ENCODE measurements around the gene SMARCD3. TPM values are rescaled to one million over a fixed set of nuclear protein-coding genes. Genes with fewer than 3 reads are reported as not detected.
A peak's percentile ranks its signal among the peaks of the same experiment; 100 is the strongest.

The SMARCD3 gene
- total RNA-seq, 1 experiment from 2014 or later = 4.6 TPM

GRCh38 chr7:151235091-151235787 lies 13.3 kb downstream of the SMARCD3 start:
- no peak for TF ChIP-seq CTCF (conservative IDR thresholded peaks at IDR 0.05)
- TF ChIP-seq EZH2 (IDR thresholded peaks at IDR 0.05; ENCODE audit: low read depth) = no peak
- H2AFZ ChIP-seq = no peak overlapping the region
- peaks cover 18% of the 10 kb centered on the region for H3K4me1 ChIP-seq (replicated peaks; ENCODE audit: insufficient read depth)
- no peak overlapping the region for H3K27ac ChIP-seq
- peaks cover 22% of the 10 kb centered on the region; the same call in 1 of the 2 replicates for H3K36me3 ChIP-seq (ENCODE audit: low read depth)
- CTCF ChIA-PET = no interaction called here
- POLR2A ChIA-PET (ENCODE audit: unreplicated experiment) = no interaction called here
- 0 out of 2 replicates have a peak, but pooled peaks cover 3% of the 10 kb centered on the region for H3F3A ChIP-seq (ENCODE audit: insufficient read depth, low read depth)
- DNase-seq = no peak
- peaks cover 50% of the 10 kb centered on the region for H4K20me1 ChIP-seq (ENCODE audit: insufficient read depth)
- H3K4me3 ChIP-seq = no peak overlapping the region
- no peaks in the 10 kb centered on the region for H3K9me2 ChIP-seq (ENCODE audit: insufficient read depth)
- no peaks in the 10 kb centered on the region for H3K27me3 ChIP-seq (ENCODE audit: insufficient read depth, low read depth)
- BruUV-seq (replicated peaks) = no TSS peak
- peaks cover 41% of the 10 kb centered on the region for H3K79me2 ChIP-seq (ENCODE audit: low read depth)
- H3K9me3 ChIP-seq (ENCODE audit: insufficient read depth, low read depth) = no peaks in the 10 kb centered on the region
- H3K4me2 ChIP-seq = no peak overlapping the region
- intact Hi-C loops (cut with micrococcal nuclease; ENCODE audit: unreplicated experiment) = no loop called here

- ChIA-PET CTCF (interaction anchor here (2.2 kb wide), 1 partner anchor 10 kb away, joined by 6 read pairs; no protein-coding TSS in a partner anchor), POLR2A (ENCODE audit: unreplicated experiment) (no interaction called here)
- H3K4me3 ChIP-seq = peak overlapping the region; percentile 88; the same call in 1 of the 2 replicates
- peak overlapping the region; percentile 91 for H3K4me2 ChIP-seq
- no peaks in the 10 kb centered on the region for H3K9me3 ChIP-seq (ENCODE audit: insufficient read depth, low read depth)
- intact Hi-C loops (cut with micrococcal nuclease; ENCODE audit: unreplicated experiment) = no loop called here
- H3K9me2 ChIP-seq (ENCODE audit: insufficient read depth) = no peaks in the 10 kb centered on the region
- 0 out of 2 replicates have a peak, but pooled peaks cover 3% of the 10 kb centered on the region for H3F3A ChIP-seq (ENCODE audit: insufficient read depth, low read depth)
- peaks cover 19% of the 10 kb centered on the region for H3K4me1 ChIP-seq (replicated peaks; ENCODE audit: insufficient read depth)
- no peak for TF ChIP-seq CTCF (conservative IDR thresholded peaks at IDR 0.05)
- no peak for TF ChIP-seq EZH2 (IDR thresholded peaks at IDR 0.05; ENCODE audit: low read depth)
- peaks cover 50% of the 10 kb centered on the region for H4K20me1 ChIP-seq (ENCODE audit: insufficient read depth)
- H2AFZ ChIP-seq = no peak overlapping the region
- peaks cover 41% of the 10 kb centered on the region for H3K79me2 ChIP-seq (ENCODE audit: low read depth)
- no peaks in the 10 kb centered on the region for H3K27me3 ChIP-seq (ENCODE audit: insufficient read depth, low read depth)
- peaks cover 22% of the 10 kb centered on the region; the same call in 1 of the 2 replicates for H3K36me3 ChIP-seq (ENCODE audit: low read depth)
- BruUV-seq (replicated peaks) = no TSS peak
- no peak overlapping the region for H3K27ac ChIP-seq
- DNase-seq = no peak
Measured at GRCh38 chr7:151233804-151234203, 14.7 kb downstream of the SMARCD3 start.

- Histone ChIP-seq H4K20me1 (ENCODE audit: insufficient read depth) (peaks cover 46% of the 10 kb centered on the region), H3K79me2 (ENCODE audit: low read depth) (peaks cover 41% of the 10 kb centered on the region), H3K27ac (peak overlapping the region; percentile 11; the same call in 1 of the 2 replicates), H3K4me1 (replicated peaks; ENCODE audit: insufficient read depth) (peaks cover 26% of the 10 kb centered on the region), H2AFZ (peak overlapping the region; percentile 92), H3K36me3 (ENCODE audit: low read depth) (peaks cover 21% of the 10 kb centered on the region; the same call in 1 of the 2 replicates), H3K27me3 (ENCODE audit: insufficient read depth, low read depth) (no peaks in the 10 kb centered on the region), H3K4me3 (peak overlapping the region; percentile 88), H3K9me3 (ENCODE audit: insufficient read depth, low read depth) (no peaks in the 10 kb centered on the region), H3K4me2 (peak overlapping the region; percentile 91), H3K9me2 (ENCODE audit: insufficient read depth) (no peaks in the 10 kb centered on the region), H3F3A (ENCODE audit: insufficient read depth, low read depth) (peaks cover 8% of the 10 kb centered on the region; the same call in 1 of the 2 replicates)
- CTCF ChIA-PET = interaction anchor here (2.2 kb wide), 1 partner anchor 11 kb away, joined by 6 read pairs; no protein-coding TSS in a partner anchor
- peak; percentile 55 to 73 for DNase-seq
- intact Hi-C loops (cut with micrococcal nuclease; ENCODE audit: unreplicated experiment) = no loop called here
- POLR2A ChIA-PET (ENCODE audit: unreplicated experiment) = interaction anchor here (0.5 kb wide), 1 partner anchor 34 kb away, joined by 3 read pairs; no protein-coding TSS in a partner anchor
- TF ChIP-seq EZH2 (IDR thresholded peaks at IDR 0.05; ENCODE audit: low read depth) (no peak), CTCF (conservative IDR thresholded peaks at IDR 0.05) (no peak)
- BruUV-seq (replicated peaks) = no TSS peak
Measured at GRCh38 chr7:151232917-151233701, 15.4 kb downstream of the SMARCD3 start.
